Cardiac muscle cell (in vitro differentiated cells and primary cell): ENCODE results near the gene KRTAP1-3. TPM values are rescaled to one million over a fixed set of nuclear protein-coding genes. Genes with fewer than 3 reads are reported as not detected.
"Not testable (repeated sequence)": the region's sequence is repeated elsewhere in the genome, so short reads cannot be mapped to it uniquely, and the experiment has no call there.

Source experiments
- DNase-seq, 2 donors: peaks; one replicate each; pipeline versions ENCODE4 v3.0.0 to v3.0.0-alpha.2; 2010 to 2017; ENCODE audit warnings: low read depth in 1 of 2, low spot score in 1 of 2
- H3K27ac ChIP-seq: fragments of 200-600 bp; sonication (generic); 2 replicates; pipeline ENCODE4 v1.5.1; 2016
- H3K27me3 ChIP-seq: fragments of 200-600 bp; sonication (generic); 2 replicates; pipeline ENCODE4 v1.6.0; 2016; ENCODE audit warnings: control low read depth
- H3K36me3 ChIP-seq: fragments of 200-600 bp; sonication (generic); 2 replicates; pipeline ENCODE4 v1.5.1; 2016; ENCODE audit warnings: control low read depth
- H3K4me1 ChIP-seq: fragments of 200-600 bp; sonication (generic); 2 replicates; pipeline ENCODE4 v1.8.1; 2017; ENCODE audit warnings: low read depth, mild to moderate bottlenecking, mixed run types
- H3K4me3 ChIP-seq: fragments of 200-600 bp; sonication (generic); 2 replicates; pipeline ENCODE4 v1.5.1; 2016; ENCODE audit warnings: mild to moderate bottlenecking
- H3K9me3 ChIP-seq: fragments of 200-600 bp; sonication (generic); 2 replicates; pipeline ENCODE4 v1.5.1; 2017; ENCODE audit warnings: low read depth, mild to moderate bottlenecking, control low read depth
- CTCF ChIP-seq: IDR thresholded peaks from 2 replicates; pipeline ENCODE4 v1.5.1; 2012; ENCODE audit warnings: low read depth, mild to moderate bottlenecking, low read length
- polyA plus RNA-seq: library from polyadenylated mRNA; unstranded; fragments of >200 nt; fragmentation: Nextera tagmentation; extraction: Ambion mirVana; gene quantifications from 2 replicates; pipeline ENCODE4 v1.2.1, GENCODE V29; 2016
- total RNA-seq: library from RNA; depleted of rRNA; stranded (reverse); fragments of >200 nt; gene quantifications from 2 replicates; pipeline ENCODE4 v1.2.3, GENCODE V29; 2016

The KRTAP1-3 gene
- total and polyA plus RNA-seq, 2 experiments from 2014 or later, result not detected

- H3K27me3 ChIP-seq, result no peaks in the 10 kb centered on the region
- no peaks in the 10 kb centered on the region for H3K36me3 ChIP-seq
- DNase-seq, result no peak
- no peaks in the 10 kb centered on the region for H3K9me3 ChIP-seq
- H3K4me1 ChIP-seq, result no peaks in the 10 kb centered on the region
- TF ChIP-seq CTCF, result no peak
- no peak overlapping the region for H3K27ac ChIP-seq
- no peak overlapping the region for H3K4me3 ChIP-seq
Measured at GRCh38 chr17:41048441-41048840, 13.8 kb upstream of the KRTAP1-3 start.

GRCh38 chr17:41046735-41047465, 12.2 kb upstream of the KRTAP1-3 start, which contains the start of gene KRTAP2-1:
Gene KRTAP2-1, minus strand, starts transcription at chr17:41047316. Its CDS starts 49 bp downstream, at chr17:41047267.
- not testable (repeated sequence) for H3K36me3 ChIP-seq, H3K9me3 ChIP-seq, H3K4me1 ChIP-seq, H3K27me3 ChIP-seq, H3K27ac ChIP-seq, DNase-seq, H3K4me3 ChIP-seq

- no peak for TF ChIP-seq CTCF
- H3K27ac ChIP-seq, result no peak overlapping the region
- H3K9me3 ChIP-seq, result no peaks in the 10 kb centered on the region
- H3K4me3 ChIP-seq, result no peak overlapping the region
- H3K36me3 ChIP-seq, result no peaks in the 10 kb centered on the region
- H3K27me3 ChIP-seq, result no peaks in the 10 kb centered on the region
- no peak for DNase-seq
- H3K4me1 ChIP-seq, result no peaks in the 10 kb centered on the region
Measured at GRCh38 chr17:41042953-41043352, 8.3 kb upstream of the KRTAP1-3 start.

GRCh38 chr17:41040783-41041571, 6.3 kb upstream of the KRTAP1-3 start, which contains the start of gene KRTAP1-1:
Gene KRTAP1-1, minus strand, starts transcription at chr17:41041450. Its CDS starts 53 bp downstream, at chr17:41041397.
- not testable (repeated sequence) for DNase-seq

GRCh38 chr17:41037853-41038350, 3.2 kb upstream of the KRTAP1-3 start:
- H3K36me3 ChIP-seq, result no peaks in the 10 kb centered on the region
- no peak for DNase-seq
- no peak overlapping the region for H3K4me3 ChIP-seq
- no peaks in the 10 kb centered on the region for H3K9me3 ChIP-seq
- H3K4me1 ChIP-seq, result no peaks in the 10 kb centered on the region
- no peak for TF ChIP-seq CTCF
- no peaks in the 10 kb centered on the region for H3K27me3 ChIP-seq
- H3K27ac ChIP-seq, result no peak overlapping the region

More at GRCh38 chr17:41040783-41041571, 6.3 kb upstream of the KRTAP1-3 start, which contains the start of gene KRTAP1-1:
- not testable (repeated sequence) for H3K4me3 ChIP-seq, H3K9me3 ChIP-seq, H3K27ac ChIP-seq, H3K27me3 ChIP-seq, H3K36me3 ChIP-seq, H3K4me1 ChIP-seq

GRCh38 chr17:41029633-41030245, 4.9 kb downstream of the KRTAP1-3 start, which contains the start of gene KRTAP1-4:
Gene KRTAP1-4, minus strand, starts transcription at chr17:41030195. Its CDS starts 117 bp downstream, at chr17:41030078.
- DNase-seq, result no peak
- Histone ChIP-seq H3K36me3 (no peaks in the 10 kb centered on the region), H3K27ac (no peak within 1 kb of the TSS), H3K4me1 (no peaks in the 10 kb centered on the region), H3K9me3 (no peaks in the 10 kb centered on the region), H3K27me3 (peaks cover 2% of the 10 kb centered on the region), H3K4me3 (no peak within 1 kb of the TSS)
- TF ChIP-seq CTCF, result no peak
